Fibroblast of peridontal ligament (primary cell): Measurements from ENCODE around the gene MAPK8.
A peak's percentile ranks its signal among the peaks of the same experiment; 100 is the strongest.
"Not testable (repeated sequence)": the region's sequence is repeated elsewhere in the genome, so short reads cannot be mapped to it uniquely, and the experiment has no call there.

Source experiments
- DNase-seq: peaks from one replicate; pipeline ENCODE4 v3.0.0-alpha.2; 2010; ENCODE audit errors: extremely low read depth

Gene MAPK8

DNA sequence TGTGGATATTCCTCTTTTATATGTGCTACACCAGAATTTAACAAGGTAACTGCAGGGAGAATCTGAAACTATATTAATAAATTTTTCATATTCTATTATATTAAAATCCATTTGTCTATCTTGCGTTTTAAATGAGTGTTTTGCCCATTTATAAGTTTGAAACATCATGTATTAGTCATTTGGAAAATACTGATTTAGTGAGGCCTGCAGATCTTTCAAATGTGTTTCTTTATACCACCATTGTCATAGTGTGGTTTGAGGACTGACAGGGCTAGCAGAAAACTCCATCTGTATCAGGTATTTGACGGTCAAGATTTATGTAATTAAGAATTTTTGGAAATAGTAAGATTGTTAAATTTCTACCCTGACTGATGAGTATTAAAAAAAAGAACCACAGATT is 29.3 kb downstream of the MAPK8 start:
- no peak for DNase-seq

DNA sequence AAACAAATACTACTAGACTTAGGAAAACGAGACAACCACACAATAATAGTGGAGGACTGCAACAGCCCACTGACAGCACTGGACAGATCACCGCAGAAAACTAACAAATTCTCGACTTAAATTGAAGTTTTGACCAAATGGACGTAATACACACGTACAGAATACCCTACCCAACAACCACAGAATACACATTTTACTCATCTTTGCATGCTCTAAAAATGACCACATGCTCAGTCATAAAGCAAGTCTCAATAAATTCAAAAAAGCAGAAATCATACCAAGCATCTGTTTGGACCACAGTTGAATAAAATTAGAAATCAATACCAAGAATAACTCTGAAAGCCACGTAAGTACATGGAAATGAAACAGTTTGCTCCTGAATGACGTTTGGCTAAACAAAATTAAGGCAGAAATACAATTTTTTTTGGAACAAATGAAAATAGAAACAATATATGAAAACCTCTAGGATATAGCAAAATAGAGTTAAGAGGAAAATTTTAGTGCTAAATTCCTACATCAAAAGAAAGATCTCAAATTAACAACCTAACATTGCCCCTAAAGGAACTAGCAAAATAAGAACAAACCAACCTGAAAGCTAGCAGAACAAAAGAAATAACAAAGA is 30.6 kb downstream of the MAPK8 start:
- DNase-seq, result no peak

DNA sequence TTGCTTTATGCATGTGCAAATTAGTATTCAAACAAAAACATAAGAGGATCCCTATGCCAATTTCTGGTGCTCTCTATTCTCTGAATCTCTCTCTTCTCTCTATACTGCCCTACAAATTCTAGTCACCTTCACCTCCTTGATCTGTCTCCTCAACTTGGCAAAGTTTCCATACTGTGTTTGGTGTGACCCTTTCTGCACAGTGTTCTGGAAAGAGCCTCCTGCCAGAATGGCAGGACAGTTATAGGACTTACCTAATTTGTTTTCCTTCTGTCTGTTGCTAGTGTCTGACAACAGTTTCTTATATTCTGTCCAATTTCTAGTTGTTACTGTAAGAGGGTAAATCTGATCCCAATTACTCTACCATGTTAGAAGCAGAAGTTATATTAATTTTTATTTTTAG is 34.3 kb downstream of the MAPK8 start:
- no peak for DNase-seq

DNA sequence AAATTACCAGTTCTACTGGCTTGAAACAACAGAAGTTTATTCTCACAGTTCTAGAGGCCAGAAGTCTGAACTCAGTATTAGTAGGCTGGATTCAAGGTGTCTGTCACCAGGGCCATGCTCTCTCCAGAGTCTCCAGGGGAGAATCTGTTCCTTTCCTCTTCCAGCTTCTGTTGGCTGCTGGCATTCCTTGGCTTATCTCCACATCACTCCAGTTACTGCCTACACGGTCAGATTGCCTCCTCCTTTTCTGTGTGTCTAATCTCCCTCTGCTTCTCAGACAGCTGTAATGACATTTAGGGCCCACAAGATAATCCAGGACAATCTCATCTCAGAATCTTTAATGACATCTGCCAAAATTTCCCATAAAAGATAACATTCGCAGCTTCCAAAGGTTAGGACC is 36.6 kb downstream of the MAPK8 start:
- DNase-seq, result no peak

DNA sequence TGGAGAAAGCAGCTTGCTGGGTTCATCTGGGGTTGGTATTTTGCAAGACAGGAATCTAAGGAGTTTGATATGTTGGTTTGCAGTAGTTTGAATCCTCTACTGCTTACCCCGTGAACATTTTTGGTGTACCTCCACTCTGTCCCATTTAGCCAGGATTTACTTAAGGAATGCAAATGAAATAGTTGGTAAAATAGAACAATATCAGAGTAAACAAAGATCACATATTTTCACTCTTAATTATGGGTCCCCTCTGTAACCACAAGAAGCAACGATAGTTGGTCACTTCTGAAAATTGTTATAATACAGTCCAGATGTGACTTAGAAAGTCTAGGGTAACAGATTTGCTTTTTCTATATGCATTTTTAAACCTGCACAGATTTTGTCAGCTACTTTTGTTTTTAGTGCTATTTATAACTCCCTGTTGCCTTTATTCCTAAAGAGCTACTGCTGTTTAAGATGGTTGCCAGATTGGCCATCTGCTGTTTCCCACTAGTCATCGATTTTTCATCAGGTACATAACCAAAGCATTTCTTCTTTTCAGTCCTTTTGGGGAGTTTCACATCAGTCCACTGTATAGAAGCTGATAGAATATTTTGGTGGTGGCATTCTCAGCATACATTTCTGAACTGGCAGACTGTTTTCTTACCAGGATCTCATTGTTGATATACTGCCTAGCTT is 37.6 kb downstream of the MAPK8 start:
- DNase-seq, result peak; percentile 54

DNA sequence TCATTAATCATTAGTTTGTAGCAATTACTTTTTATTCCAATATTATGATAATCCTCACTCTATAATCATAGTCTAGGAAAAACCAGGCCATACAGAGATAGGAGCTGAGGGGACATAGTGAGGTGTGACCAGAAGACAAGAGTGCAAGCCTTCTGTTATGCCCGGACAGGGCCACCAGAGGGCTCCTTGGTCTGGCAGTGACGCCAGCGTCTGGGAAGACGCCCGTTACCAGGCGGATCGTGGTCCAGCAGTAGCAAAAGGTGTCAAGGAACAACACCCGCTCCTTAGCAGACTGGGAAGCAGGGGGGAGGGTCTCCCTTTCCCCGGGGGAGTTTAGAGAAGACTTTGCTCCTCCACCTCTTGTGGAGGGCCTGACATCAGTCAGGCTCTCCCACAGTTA is 39.8 kb downstream of the MAPK8 start:
- DNase-seq, result not testable (repeated sequence)

DNA sequence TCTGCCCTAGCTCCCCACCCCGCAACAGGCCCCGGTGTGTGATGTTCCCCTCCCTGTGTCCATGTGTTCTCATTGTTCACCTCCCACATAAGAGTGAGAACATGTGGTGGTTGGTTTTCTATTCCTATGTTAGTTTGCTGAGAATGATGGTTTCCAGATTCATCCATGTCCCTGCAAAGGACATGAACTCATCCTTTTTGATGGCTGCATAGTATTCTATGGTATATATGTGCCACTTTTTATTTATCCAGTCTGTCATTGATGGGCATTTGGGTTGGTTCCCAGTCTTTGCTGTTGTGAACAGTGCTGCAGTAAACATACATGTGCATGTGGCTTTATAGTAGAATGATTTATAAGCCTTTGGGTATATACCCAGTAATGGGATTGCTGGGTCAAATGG is 41.1 kb downstream of the MAPK8 start:
- not testable (repeated sequence) for DNase-seq

DNA sequence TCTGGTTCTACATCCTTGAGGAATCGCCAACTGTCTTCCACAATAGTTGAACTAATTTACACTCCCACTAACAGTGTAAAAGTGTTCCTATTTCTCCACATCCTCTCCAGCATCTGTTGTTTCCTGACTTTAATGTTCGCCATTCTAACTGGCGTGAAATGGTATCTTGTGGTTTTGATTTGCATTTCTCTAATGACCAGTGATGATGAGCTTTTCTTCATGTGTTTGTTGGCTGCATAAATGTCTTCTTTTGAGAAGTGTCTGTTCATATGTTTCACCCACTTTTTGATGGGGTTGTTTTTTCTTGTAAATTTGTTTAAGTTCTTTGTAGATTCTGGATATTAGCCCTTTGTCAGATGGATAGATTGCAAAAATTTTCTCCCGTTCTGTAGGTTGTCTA is 41.5 kb downstream of the MAPK8 start:
- DNase-seq, result not testable (repeated sequence)

DNA sequence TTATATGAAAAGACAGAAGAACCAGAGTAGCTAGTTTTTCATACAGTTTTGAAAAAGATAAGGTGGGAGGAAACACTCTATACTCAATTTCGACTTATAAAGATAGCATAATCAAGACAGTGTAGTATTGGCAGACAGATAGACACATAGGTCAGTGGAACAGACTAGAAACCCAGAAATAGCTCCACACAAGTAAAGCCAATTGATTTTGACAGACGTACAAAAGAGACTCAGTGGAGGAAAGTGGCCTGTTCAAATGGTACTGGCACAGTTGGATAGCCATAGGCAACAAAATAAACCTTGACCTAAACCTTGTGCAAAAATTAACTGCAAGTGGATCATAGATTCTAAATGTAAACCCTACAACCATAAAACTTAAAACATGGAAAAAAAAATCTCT is 46.8 kb downstream of the MAPK8 start:
- DNase-seq, result no peak

DNA sequence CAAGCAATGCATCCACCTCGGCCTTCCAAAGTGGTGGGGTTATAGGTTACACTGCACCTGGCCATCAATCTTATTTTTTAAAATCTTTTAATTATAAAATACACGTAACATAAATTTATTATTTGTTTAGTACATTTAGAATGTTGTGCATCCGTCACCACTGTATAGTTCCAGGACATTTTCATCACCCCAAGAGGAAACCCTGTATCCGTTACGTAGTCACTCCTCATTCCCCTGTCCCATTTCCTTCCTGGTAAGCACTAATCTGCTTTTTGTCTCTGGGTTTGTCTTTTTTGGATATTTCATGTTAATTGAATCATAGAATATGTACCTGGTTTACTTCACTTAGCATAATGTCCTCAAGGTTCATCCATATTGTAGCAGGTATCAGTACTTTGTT is 51.2 kb downstream of the MAPK8 start:
- no peak for DNase-seq

DNA sequence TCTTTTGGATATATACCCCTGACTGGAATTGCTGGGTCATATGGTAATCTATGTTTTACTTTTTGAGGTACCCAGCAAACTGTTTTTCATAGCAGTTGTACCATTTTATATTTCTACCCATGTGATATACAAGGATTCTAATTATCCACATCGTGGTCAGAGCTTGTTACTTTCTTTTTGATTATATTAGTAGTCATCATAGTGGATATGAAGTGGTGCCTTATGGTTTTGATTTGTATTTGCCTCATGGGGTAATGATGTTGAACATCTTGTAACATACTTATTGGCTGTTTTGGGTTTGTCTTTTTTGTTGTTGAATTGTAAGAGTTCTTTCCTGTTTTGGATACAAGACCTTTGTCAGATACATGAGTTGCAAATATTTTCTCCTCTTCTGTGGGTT is 51.7 kb downstream of the MAPK8 start:
- DNase-seq, result peak; percentile 54

DNA sequence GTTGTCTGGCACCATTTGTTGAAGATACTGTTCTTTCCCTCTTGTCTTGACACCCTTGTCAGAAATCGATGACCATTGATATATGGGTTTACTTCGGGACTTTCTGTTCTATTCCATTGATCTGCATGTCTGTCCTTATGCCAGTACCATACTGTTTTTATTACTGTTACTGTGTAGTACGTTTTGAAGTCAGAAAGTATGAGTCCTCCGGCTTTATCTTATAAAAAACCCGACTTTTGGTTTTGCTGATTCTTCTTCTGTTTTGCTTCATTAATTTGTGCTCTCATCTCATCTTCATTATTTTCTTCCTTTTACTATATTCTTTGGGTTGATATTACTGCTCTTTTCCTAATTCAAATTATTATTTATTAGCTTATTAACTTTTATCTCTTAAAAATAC is 52.4 kb downstream of the MAPK8 start:
- no peak for DNase-seq

DNA sequence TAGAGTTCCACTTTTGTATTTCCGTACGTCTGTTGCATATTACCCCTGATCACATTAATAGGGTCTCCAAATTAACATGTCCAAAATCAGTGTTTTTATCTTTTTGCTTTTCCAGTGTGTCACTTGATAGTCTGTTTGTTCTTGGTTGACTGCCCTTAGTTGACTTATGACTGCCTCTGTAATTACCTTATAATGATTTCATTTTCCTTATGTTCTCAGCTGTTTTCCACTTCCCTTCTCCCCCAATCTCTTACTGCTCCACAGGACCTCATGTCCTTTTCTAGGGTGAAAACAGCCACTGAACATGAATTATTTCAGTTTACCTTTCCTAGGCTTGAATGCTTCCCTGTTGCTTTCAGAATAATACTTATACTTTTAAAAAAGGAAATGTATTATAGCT is 54.7 kb downstream of the MAPK8 start:
- DNase-seq, result no peak

DNA sequence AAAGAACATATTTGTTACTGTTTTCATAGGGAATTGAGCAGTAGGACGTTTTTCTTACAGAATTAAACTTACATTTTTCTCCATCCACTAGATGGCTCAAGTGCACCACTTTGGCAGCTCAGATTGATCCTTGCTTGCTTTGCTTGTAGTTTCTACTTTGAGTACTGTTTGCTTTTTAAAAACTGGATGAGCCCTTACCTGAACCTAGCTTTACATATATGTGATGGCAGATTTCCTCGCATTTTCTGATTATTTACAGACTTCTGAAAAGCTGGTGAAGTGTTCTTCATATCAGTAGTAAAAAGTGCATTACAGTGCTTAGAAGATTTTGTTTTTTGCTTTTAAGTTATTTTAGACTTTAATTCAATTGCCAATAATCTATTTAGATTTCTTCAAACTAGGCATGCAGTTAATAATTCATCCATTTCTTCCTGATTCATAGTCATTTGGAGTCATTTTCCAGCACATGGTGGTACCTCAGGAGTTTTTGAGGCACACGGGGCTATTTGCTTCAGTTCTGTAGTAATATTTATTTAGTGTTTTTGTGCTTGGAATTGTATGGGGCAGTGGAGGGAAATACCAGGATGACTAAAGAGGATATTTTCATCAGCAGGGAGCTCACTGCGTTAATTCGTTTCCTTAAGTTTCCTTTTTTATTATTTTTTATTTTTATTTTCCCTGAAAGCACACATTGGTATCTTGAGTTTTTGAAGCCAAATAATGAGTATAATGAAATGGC is 57.3 kb downstream of the MAPK8 start:
- peak; percentile 90 for DNase-seq

DNA sequence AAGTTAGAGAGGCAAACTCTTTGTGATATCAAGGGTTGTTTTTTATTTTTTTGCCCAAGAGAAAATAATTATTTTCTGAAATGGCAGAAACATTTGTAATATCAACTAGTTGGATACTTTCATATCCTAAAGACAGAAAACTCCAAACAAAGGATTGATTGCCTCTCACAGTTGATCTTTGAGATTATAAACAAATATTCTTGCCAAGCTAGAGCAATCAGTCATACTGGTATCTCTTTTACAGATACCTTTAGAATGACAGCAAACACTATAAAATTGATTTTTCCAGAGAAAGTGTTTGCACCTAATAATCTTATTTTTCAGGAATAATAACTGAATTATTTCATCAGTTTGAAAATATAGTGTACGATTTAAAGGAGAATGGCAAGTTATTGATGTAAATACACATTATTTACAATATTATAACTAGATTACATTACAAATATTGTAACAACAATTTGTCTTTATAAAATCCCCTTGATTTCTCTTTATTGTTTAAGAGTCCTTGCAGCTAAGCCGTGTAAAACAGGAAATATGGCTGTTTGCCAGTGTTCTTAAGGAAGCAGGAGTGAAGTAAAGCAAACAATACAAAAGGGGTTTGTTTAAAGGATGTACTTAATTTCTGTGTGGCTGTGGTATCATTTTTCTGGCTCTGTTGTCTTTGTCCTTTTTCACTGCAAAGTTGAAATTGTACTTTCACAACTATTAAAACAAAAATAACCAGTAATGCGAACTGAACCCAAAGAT is 58.4 kb downstream of the MAPK8 start:
- peak; percentile 59 for DNase-seq

DNA sequence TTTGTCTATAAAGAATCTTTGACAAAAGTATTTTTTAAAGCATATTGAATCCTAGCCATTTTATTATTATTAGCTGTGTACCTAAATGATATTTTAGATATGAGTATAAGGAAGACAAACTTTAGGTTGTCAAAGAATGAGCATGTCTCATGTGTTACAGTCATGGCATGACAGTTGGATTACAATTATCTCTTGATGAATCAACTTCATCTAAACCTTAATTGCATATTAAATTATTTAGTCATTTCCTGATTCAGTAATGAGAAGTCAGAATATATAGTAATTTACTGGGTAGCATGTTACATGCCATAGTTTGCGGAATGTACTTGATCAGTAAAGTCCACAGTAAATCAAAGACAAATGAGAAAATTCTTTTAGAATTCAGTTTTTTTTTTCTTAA is 59.2 kb downstream of the MAPK8 start:
- DNase-seq, result no peak

DNA sequence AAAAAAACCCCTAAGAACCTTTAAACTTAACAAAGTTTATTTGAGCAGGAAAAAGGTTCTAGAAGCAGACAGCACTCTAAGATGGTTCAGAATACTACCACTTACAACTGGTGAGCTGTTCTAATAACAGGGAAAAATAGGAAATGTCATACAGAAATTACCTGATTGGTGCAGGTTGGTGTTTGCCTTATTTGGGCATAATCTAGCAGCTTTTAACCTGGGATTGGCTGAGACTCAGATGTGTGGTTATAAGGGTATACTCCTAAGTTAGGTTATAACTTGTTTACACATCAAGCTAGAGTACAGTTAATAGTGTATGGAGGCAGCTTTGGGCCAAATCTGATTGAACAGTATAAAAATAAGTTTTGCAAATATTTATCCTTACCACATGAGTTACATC is 59.8 kb downstream of the MAPK8 start:
- DNase-seq, result no peak

DNA sequence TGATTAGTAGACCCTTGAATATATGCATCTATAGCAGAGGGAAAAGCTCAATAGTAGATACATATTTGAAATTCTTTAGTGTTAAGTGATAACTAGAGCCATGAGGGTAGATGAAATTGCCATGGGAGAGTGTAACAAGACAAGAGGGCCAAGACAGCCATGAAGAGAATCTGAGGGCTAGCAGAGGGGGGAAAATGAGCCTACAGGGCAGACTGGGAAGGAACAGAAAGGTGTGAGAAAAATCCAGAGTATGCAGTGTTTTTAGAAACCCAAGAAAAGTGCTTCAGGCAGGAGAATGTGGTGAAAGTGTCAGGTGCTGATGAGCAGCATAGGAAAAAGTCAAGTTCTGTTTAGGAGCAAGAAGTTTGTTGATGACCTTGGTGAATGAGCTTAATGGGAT is 63.0 kb downstream of the MAPK8 start:
- no peak for DNase-seq

DNA sequence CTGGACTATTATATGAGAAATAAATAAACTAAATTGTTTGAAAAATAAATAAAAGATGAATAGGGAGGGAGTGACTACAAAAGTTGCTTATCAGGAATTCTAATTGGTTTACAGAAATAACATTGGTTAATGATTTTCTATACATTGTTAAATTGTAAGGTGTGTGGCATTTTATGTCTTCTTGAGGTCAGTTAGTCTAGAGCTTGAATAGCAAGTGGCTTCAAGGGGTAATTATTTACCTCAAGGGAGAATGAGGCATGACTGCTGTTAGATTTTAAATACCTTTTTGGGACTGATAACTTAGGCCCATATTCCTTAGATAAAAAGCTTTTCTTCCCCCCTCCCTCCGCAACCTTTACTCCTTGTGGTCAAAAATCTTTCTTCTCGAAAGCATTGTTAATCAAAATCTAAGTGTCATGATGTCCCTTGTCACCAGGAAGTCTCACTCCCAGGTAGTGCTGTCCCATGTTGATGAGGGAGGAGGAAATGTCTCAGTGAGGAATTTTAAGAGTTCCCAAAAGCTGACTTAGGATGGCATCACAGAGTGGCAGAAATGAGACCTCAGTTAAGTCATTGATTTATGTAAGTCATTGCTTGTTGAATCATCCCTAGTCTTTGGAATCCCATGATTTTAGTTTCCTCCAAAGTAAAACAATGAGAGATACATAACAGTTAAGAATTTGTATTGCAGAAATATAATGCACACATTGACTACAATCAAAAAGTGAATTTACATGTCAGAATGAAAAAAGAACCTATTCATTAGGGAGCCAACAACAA is 71.5 kb downstream of the MAPK8 start:
- DNase-seq, result peak; percentile 36

DNA sequence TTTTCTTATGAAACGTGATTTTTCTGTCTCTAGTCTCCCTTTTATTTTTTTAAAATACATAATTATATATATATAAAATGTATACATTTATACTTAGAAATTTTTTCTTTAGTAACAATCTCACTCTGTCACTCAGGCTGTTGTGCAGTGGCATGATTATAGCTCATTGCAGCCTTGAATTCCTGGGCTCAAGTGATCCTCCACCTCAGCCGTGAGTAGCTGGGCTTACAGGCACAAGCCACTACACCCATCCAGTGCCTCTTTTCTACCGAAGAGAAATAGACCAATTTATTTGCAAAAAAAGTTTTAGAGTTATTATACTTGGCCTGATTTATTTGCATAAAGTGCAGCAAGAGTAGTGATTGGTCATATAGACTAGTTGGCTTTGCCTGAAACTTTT is 72.2 kb downstream of the MAPK8 start:
- no peak for DNase-seq

DNA sequence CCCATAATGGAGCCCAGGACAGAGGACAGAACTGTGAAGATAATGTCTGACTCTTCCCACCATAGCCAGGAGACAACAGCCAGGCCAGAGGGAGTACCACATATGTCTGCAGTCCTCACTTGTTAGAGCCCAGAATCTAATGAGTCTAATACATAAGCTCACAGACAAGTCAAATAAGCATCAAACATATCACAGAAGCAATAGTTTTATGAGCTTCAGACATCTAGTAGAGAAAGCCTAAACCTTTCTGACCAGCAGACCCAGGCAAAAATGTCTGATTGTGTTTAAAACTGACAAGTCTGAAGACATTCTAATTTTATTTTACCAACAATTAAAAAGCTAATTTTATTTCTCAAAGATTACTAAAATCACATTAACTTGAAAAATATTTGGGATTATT is 75.5 kb downstream of the MAPK8 start:
- no peak for DNase-seq

DNA sequence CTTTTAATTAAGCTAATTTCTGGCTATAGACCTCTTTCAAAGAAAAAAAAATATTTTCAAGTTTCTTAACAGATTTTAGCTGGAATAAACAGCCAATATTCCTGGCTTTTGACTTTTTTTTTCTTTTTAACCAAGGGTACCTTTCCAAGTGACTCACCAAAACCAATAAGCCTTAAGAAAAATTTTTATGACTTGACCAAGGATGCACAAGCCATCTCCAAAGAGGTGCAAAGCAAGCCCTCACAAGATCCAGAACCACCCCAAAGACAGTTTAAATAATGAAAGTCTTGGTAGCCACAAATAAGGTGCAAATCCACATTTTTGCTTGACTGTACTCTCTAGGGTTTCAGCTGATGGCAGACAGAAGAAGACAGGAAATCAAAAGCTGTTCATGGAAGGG is 76.5 kb downstream of the MAPK8 start:
- no peak for DNase-seq
